ENCODE data around the gene FEZF2. TPM values are rescaled to one million over a fixed set of nuclear protein-coding genes. Genes with fewer than 3 reads are reported as not detected.

Gene FEZF2
- total RNA-seq, 3 donors from 2014 or later = not detected

- no peak overlapping the region for H3K4me3 ChIP-seq
- intact Hi-C loops (cut with DNase I, micrococcal nuclease) = no loop called here
- ATAC-seq (no peak), DNase-seq (no peak)
- TF ChIP-seq, protein P1, sequence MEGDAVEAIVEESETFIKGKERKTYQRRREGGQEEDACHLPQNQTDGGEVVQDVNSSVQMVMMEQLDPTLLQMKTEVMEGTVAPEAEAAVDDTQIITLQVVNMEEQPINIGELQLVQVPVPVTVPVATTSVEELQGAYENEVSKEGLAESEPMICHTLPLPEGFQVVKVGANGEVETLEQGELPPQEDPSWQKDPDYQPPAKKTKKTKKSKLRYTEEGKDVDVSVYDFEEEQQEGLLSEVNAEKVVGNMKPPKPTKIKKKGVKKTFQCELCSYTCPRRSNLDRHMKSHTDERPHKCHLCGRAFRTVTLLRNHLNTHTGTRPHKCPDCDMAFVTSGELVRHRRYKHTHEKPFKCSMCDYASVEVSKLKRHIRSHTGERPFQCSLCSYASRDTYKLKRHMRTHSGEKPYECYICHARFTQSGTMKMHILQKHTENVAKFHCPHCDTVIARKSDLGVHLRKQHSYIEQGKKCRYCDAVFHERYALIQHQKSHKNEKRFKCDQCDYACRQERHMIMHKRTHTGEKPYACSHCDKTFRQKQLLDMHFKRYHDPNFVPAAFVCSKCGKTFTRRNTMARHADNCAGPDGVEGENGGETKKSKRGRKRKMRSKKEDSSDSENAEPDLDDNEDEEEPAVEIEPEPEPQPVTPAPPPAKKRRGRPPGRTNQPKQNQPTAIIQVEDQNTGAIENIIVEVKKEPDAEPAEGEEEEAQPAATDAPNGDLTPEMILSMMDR (IDR thresholded peaks at IDR 0.05) = no peak
- no peaks in the 10 kb centered on the region for H3K4me1 ChIP-seq (ENCODE audit: low read depth)
- H3K36me3 ChIP-seq (ENCODE audit: low read depth) = no peaks in the 10 kb centered on the region
- H3K9me3 ChIP-seq = no peaks in the 10 kb centered on the region
Measured at GRCh38 chr3:62364191-62364590, 9.2 kb downstream of the FEZF2 start.

GRCh38 chr3:62363275-62363674, 10.1 kb downstream of the FEZF2 start:
- ATAC-seq (no peak), DNase-seq (no peak)
- no peak overlapping the region for H3K4me3 ChIP-seq
- TF ChIP-seq, protein P1 (IDR thresholded peaks at IDR 0.05) = no peak
- H3K4me1 ChIP-seq (ENCODE audit: low read depth) = no peaks in the 10 kb centered on the region
- intact Hi-C loops (cut with DNase I, micrococcal nuclease) = no loop called here
- no peaks in the 10 kb centered on the region for H3K36me3 ChIP-seq (ENCODE audit: low read depth)
- no peaks in the 10 kb centered on the region for H3K9me3 ChIP-seq

DNA sequence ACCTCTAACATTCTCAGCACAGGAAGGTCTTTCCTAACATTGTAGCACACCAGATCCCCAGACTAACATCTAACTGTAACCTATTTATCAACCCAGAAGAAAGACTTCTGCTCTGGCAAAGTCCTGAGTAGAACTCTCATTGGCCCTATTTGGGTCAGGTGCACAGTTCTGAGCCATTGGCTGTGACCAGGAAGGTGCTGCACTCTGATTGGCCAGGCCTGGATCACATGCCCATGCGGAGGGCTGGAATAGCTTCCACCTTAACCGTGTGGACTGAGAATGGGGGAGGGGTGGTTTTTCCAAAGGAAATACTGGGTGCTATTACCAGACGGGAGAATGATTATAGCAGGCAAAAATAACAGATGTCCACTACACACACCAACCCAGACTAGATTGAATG, 11.5 kb downstream of the FEZF2 start:
- intact Hi-C loops (cut with DNase I, micrococcal nuclease) = no loop called here
- ATAC-seq = no peak
- no peak for DNase-seq
- H3K9me3 ChIP-seq = no peaks in the 10 kb centered on the region
- H3K36me3 ChIP-seq (ENCODE audit: low read depth) = no peaks in the 10 kb centered on the region
- H3K4me3 ChIP-seq = no peak overlapping the region
- TF ChIP-seq, protein P1 (IDR thresholded peaks at IDR 0.05) = no peak
- H3K4me1 ChIP-seq (ENCODE audit: low read depth) = no peaks in the 10 kb centered on the region

- intact Hi-C loops (cut with DNase I, micrococcal nuclease) = no loop called here
- ATAC-seq = no peak
Measured at GRCh38 chr3:62361261-62361660, 12.1 kb downstream of the FEZF2 start.

GRCh38 chr3:62359531-62359930, 13.8 kb downstream of the FEZF2 start:
- Histone ChIP-seq H3K36me3 (ENCODE audit: low read depth) (no peaks in the 10 kb centered on the region), H3K4me3 (no peak overlapping the region), H3K4me1 (ENCODE audit: low read depth) (no peaks in the 10 kb centered on the region), H3K9me3 (no peaks in the 10 kb centered on the region)
- DNase-seq = no peak
- intact Hi-C loops (cut with DNase I, micrococcal nuclease) = no loop called here
- ATAC-seq = no peak
- TF ChIP-seq, protein P1 (IDR thresholded peaks at IDR 0.05) = no peak

More at GRCh38 chr3:62361261-62361660, 12.1 kb downstream of the FEZF2 start:
- Histone ChIP-seq H3K4me3 (no peak overlapping the region), H3K9me3 (no peaks in the 10 kb centered on the region), H3K4me1 (ENCODE audit: low read depth) (no peaks in the 10 kb centered on the region), H3K36me3 (ENCODE audit: low read depth) (no peaks in the 10 kb centered on the region)
- DNase-seq = no peak
- TF ChIP-seq, protein P1 (IDR thresholded peaks at IDR 0.05) = no peak

GRCh38 chr3:62356356-62356755, 17.0 kb downstream of the FEZF2 start:
- intact Hi-C loops (cut with DNase I, micrococcal nuclease) = no loop called here
- no peak for ATAC-seq
- no peaks in the 10 kb centered on the region for H3K4me1 ChIP-seq (ENCODE audit: low read depth)
- H3K9me3 ChIP-seq = no peaks in the 10 kb centered on the region
- no peaks in the 10 kb centered on the region for H3K36me3 ChIP-seq (ENCODE audit: low read depth)
- DNase-seq = no peak
- no peak overlapping the region for H3K4me3 ChIP-seq
- TF ChIP-seq, protein P1 (IDR thresholded peaks at IDR 0.05) = no peak
